Ovary (tissue), 9 donors: Measurements from ENCODE around the gene GDPD4. TPM values are rescaled to one million over a fixed set of nuclear protein-coding genes. Genes with fewer than 3 reads are reported as not detected.
"Not testable (repeated sequence)": the region's sequence is repeated elsewhere in the genome, so short reads cannot be mapped to it uniquely, and the experiment has no call there.

Source experiments
- DNase-seq, 5 donors: peaks; one replicate each; pipeline ENCODE4 v3.0.0-alpha.2; 2019 to 2020
- H3K27ac ChIP-seq, 2 donors: fragments of 200-600 bp; one replicate each; pipeline versions ENCODE4 v1.5.1 to v1.8.0; 2019 to 2022
- H3K27me3 ChIP-seq: fragments of 200-600 bp; one replicate; pipeline ENCODE4 v1.8.0; 2022
- H3K36me3 ChIP-seq: fragments of 200-600 bp; sonication (generic); one replicate; pipeline ENCODE4 v1.5.1; 2019
- H3K4me1 ChIP-seq: one replicate; pipeline ENCODE4 v1.8.1; 2013; ENCODE audit warnings: mild to moderate bottlenecking, moderate library complexity; ENCODE audit not compliant: insufficient read depth
- H3K4me3 ChIP-seq: fragments of 200-600 bp; sonication (generic); one replicate; pipeline ENCODE4 v1.5.1; 2017
- H3K9me3 ChIP-seq, 2 donors: fragments of 200-600 bp in 1 of 2; sonication (generic) in 1 of 2; one replicate each; pipeline versions ENCODE4 v1.5.1 to v1.8.1; 2013 to 2019; ENCODE audit warnings: mild to moderate bottlenecking in 1 of 2, moderate library complexity in 1 of 2
- CTCF ChIP-seq, 3 donors: fragments of 450-650 bp in 2 of 3; fragments of 200-600 bp in 1 of 3; IDR thresholded peaks; one replicate each; pipeline versions ENCODE4 v1.5.1 to v1.8.0; 2016 to 2022; ENCODE audit warnings: antibody characterized with exemption in 3 of 3, mild to moderate bottlenecking in 1 of 3
- EP300 ChIP-seq: sonication (generic); formaldehyde crosslinking; IDR thresholded peaks from one replicate; pipeline ENCODE4 v1.6.1; 2017; ENCODE audit warnings: antibody characterized with exemption
- POLR2A ChIP-seq: fragments of 450-650 bp; IDR thresholded peaks from one replicate; pipeline ENCODE4 v1.6.1; 2017; ENCODE audit warnings: antibody characterized with exemption, mild to moderate bottlenecking, moderate library complexity
- WGBS, 3 donors: extraction: QIAGEN DNeasy Blood & Tissue Kit in 1 of 3; methylation state at CpG; one replicate each; pipeline versions ENCODE4 v1.1.5 to v1.1.7; 2013 to 2017; 5-methylcytosine and 5-hydroxymethylcytosine counted together
- intact Hi-C, 4 donors: fragments of 100-400 bp; cut with DNase I; formaldehyde crosslinking; loops; one replicate each; pipeline versions ENCODE4 v1.11.0 to v1.15.1; 2022 to 2023
- polyA plus RNA-seq, 2 donors: library from polyadenylated mRNA; stranded (reverse); fragments of 200-250 nt in 1 of 2; fragments of 350-450 nt in 1 of 2; fragmentation: Illumina TruSeq in 1 of 2; extraction: RNeasy Lipid Tissue Mini Kit (QIAGEN cat#74804) in 1 of 2; gene quantifications; one replicate each; pipeline ENCODE4 v1.2.3, GENCODE V29; 2013 to 2014
- total RNA-seq, 7 donors: library from RNA; depleted of rRNA in 2 of 7; stranded (reverse); fragments of >200 nt in 2 of 7; fragmentation: NEBNext Ultra II Directional in 3 of 7; extraction: Animal tissue kit (Norgen Biotek cat#: 25700) in 3 of 7; gene quantifications; one replicate each; pipeline versions ENCODE4 v1.1.0 to v1.2.4, GENCODE V29; 2016 to 2023
- donor health status: DM: no; HTN: no; CAD: no; lungs with moderate emphysema.
- donor health status: DM: no; HTN: no; CAD: no.
- donor health status: Bipolar disorder and iron deficiency.
- donor health status: DM: yes; HTN: yes; CAD: no.
- donor health status: DM: no; HTN: no; CAD: no.
- donor health status: DM: yes; HTN: yes; CAD: no.

Gene GDPD4
- total and polyA plus RNA-seq, 9 donors, result 0.32 TPM; not detected in 8

- Histone ChIP-seq H3K27ac (no peak overlapping the region), H3K9me3 (no peaks in the 10 kb centered on the region), H3K4me3 (no peak overlapping the region), H3K4me1 (no peaks in the 10 kb centered on the region), H3K27me3 (no peaks in the 10 kb centered on the region), H3K36me3 (no peaks in the 10 kb centered on the region)
- DNase-seq, result no peak
- intact Hi-C loops, result no loop called here
- no peak for TF ChIP-seq CTCF (IDR thresholded peaks at IDR 0.05)
- no peak for TF ChIP-seq EP300
- TF ChIP-seq POLR2A, result no peak
Measured at GRCh38 chr11:77308838-77309237, 7.4 kb upstream of the GDPD4 start.

- Histone ChIP-seq H3K36me3 (no peaks in the 10 kb centered on the region), H3K4me3 (no peak overlapping the region), H3K9me3 (no peaks in the 10 kb centered on the region), H3K4me1 (no peaks in the 10 kb centered on the region), H3K27me3 (no peaks in the 10 kb centered on the region), H3K27ac (no peak overlapping the region)
- intact Hi-C loops, result no loop called here
- WGBS, 3 donors, result 88 to 89% (median 89%) methylated on average over 2 of the region's 2 CpGs
- no peak for TF ChIP-seq EP300
- TF ChIP-seq CTCF (IDR thresholded peaks at IDR 0.05), result no peak
- no peak for TF ChIP-seq POLR2A
- no peak for DNase-seq
Measured at GRCh38 chr11:77303328-77303727, 1.8 kb upstream of the GDPD4 start.

- no peak for DNase-seq
- H3K27me3 ChIP-seq, result no peaks in the 10 kb centered on the region
- no peaks in the 10 kb centered on the region for H3K9me3 ChIP-seq
- H3K4me1 ChIP-seq, result no peaks in the 10 kb centered on the region
- no peak for TF ChIP-seq POLR2A
- no peak for TF ChIP-seq CTCF (IDR thresholded peaks at IDR 0.05)
- no peak for TF ChIP-seq EP300
- no peak overlapping the region for H3K4me3 ChIP-seq
- no peak overlapping the region for H3K27ac ChIP-seq
- intact Hi-C loops, result no loop called here
- 83 to 92% (median 87%) methylated on average over 3 of the region's 3 CpGs for WGBS, 3 donors
- no peaks in the 10 kb centered on the region for H3K36me3 ChIP-seq
Measured at GRCh38 chr11:77302752-77303151, 1.3 kb upstream of the GDPD4 start.

- intact Hi-C loops, result no loop called here
- H3K27me3 ChIP-seq, result no peaks in the 10 kb centered on the region
- no peak overlapping the region for H3K4me3 ChIP-seq
- no peak overlapping the region for H3K27ac ChIP-seq
- WGBS, 3 donors, result 62 to 76% (median 65%) methylated on average over 5 of the region's 5 CpGs
- no peak for TF ChIP-seq CTCF (IDR thresholded peaks at IDR 0.05)
- TF ChIP-seq EP300, result no peak
- TF ChIP-seq POLR2A, result no peak
- H3K36me3 ChIP-seq, result no peaks in the 10 kb centered on the region
- H3K9me3 ChIP-seq, result no peaks in the 10 kb centered on the region
- H3K4me1 ChIP-seq, result no peaks in the 10 kb centered on the region
- no peak for DNase-seq
Measured at GRCh38 chr11:77300695-77301094, 791 bp downstream of the GDPD4 start.

- DNase-seq, H3K27ac ChIP-seq, H3K27me3 ChIP-seq, H3K4me1 ChIP-seq, H3K9me3 ChIP-seq, H3K4me3 ChIP-seq, intact Hi-C loops, H3K36me3 ChIP-seq: not testable (repeated sequence)
- 91 to 93% (median 91%) methylated on average over 6 of the region's 6 CpGs for WGBS, 3 donors
Measured at GRCh38 chr11:77300028-77300427, 1.5 kb downstream of the GDPD4 start.
